Heart left ventricle (tissue), 16 donors: ENCODE measurements around the gene STAG3. TPM values are rescaled to one million over a fixed set of nuclear protein-coding genes. Genes with fewer than 3 reads are reported as not detected.
"Not testable (repeated sequence)": the region's sequence is repeated elsewhere in the genome, so short reads cannot be mapped to it uniquely, and the experiment has no call there.

Experiments
- ATAC-seq, 4 donors: fragments of 200-7000 bp; cut with Tn5 transposase; one replicate each; pipeline ENCODE4 v1.9.1; 2020 to 2022; ENCODE audit warnings: moderate library complexity in 4 of 4, mild to moderate bottlenecking in 3 of 4, moderate number of reproducible peaks in 1 of 4
- DNase-seq, 5 donors: peaks; one replicate each; pipeline ENCODE4 v3.0.0-alpha.2; 2020
- H3K27ac ChIP-seq, 12 donors: fragments of 200-600 bp; sonication (generic) in 4 of 12; one replicate each; pipeline versions ENCODE4 v1.5.0 to v1.8.0; 2016 to 2022; ENCODE audit warnings: mild to moderate bottlenecking in 2 of 12
- H3K27me3 ChIP-seq, 9 donors: fragments of 200-600 bp; sonication (generic) in 2 of 9; one replicate each; pipeline versions ENCODE4 v1.5.1 to v1.8.0; 2016 to 2022; ENCODE audit warnings: mild to moderate bottlenecking in 3 of 9
- H3K36me3 ChIP-seq, 9 donors: fragments of 200-600 bp; sonication (generic) in 2 of 9; one replicate each; pipeline versions ENCODE4 v1.5.0 to v1.8.0; 2018 to 2022; ENCODE audit warnings: mild to moderate bottlenecking in 2 of 9
- H3K4me1 ChIP-seq, 12 donors: fragments of 200-600 bp; sonication (generic) in 4 of 12; one replicate each; pipeline versions ENCODE4 v1.5.0 to v1.8.0; 2016 to 2022; ENCODE audit warnings: mild to moderate bottlenecking in 3 of 12
- H3K4me3 ChIP-seq, 12 donors: fragments of 200-600 bp; sonication (generic) in 4 of 12; one replicate each; pipeline versions ENCODE4 v1.5.0 to v1.8.0; 2017 to 2022; ENCODE audit warnings: mild to moderate bottlenecking in 9 of 12, moderate library complexity in 4 of 12
- H3K9me3 ChIP-seq, 12 donors: fragments of 200-600 bp; sonication (generic) in 4 of 12; one replicate each; pipeline versions ENCODE4 v1.5.0 to v1.8.0; 2016 to 2022; ENCODE audit warnings: mild to moderate bottlenecking in 1 of 12
- CTCF ChIP-seq, 12 donors: fragments of 200-600 bp; sonication (generic) in 4 of 12; IDR thresholded peaks; one replicate each; pipeline versions ENCODE4 v1.5.0 to v1.8.0; 2018 to 2022; ENCODE audit warnings: antibody characterized with exemption in 12 of 12, mild to moderate bottlenecking in 5 of 12
- POLR2A ChIP-seq, 2 donors: fragments of 450-650 bp; IDR thresholded peaks; one replicate each; pipeline ENCODE4 v1.6.1; 2017; ENCODE audit warnings: antibody characterized with exemption in 2 of 2, mild to moderate bottlenecking in 2 of 2, moderate library complexity in 2 of 2
- WGBS, 4 donors: extraction: QIAGEN DNeasy Blood & Tissue Kit in 2 of 4; methylation state at CpG; one replicate each; pipeline versions ENCODE4 v1.1.5 to v1.1.7; 2013 to 2018; 5-methylcytosine and 5-hydroxymethylcytosine counted together
- intact Hi-C, 10 donors: fragments of 100-400 bp; cut with DNase I; formaldehyde crosslinking; loops; one replicate each; pipeline versions ENCODE4 v1.11.1 to v1.14.2; 2022
- polyA plus RNA-seq, 2 donors: library from polyadenylated mRNA; stranded (reverse); fragments of 200-250 nt; gene quantifications; one replicate each; pipeline ENCODE4 v1.2.3, GENCODE V29; 2013
- total RNA-seq, 9 donors: library from RNA; depleted of rRNA in 2 of 9; stranded (reverse); fragments of >200 nt in 2 of 9; fragmentation: NEBNext Ultra II Directional in 3 of 9; extraction: Animal tissue kit (Norgen Biotek cat#: 25700) in 3 of 9; gene quantifications; one replicate each; pipeline versions ENCODE4 v1.1.0 to v1.2.4, GENCODE V29; 2016 to 2023
- donor health status: ischemic (EF 13 %, LVEDD 7.1; RV severe dilation, severe dysfunction).
- donor health status: healthy with polysubstance abuse.
- donor health status: DM: no; HTN: yes; CAD: no.
- donor health status: DM: no; HTN: no; CAD: no.
- donor health status: ischemic (EF 25% LVEDD 6.9; RV normal size, moderate dysfunction).
- donor health status: ischemic (EF 25% LVEDD 5.7; RV mildly dilated, moderate dysfunction).
- donor health status: healthy.
- donor health status: DM: yes; HTN: yes; CAD: no.
- donor health status: ischemic (EF 35%, LVEDD 5.7; RV mildly dilated, moderate dysfunction).
- donor health status: nonischemic (EF 11% LVEDD 7.7; RV severe dilation, severe dysfunction).
- donor health status: DM: yes; HTN: yes; CAD: no.
- donor health status: PGD.
- donor health status: ischemic (EF 29% LVEDD 5.4; RV normal size, mild dysfunction).
- donor health status: nonischemic (EF 23%, LVEDD 6.1; RV moderate dilation, normal function).

STAG3 gene
- total and polyA plus RNA-seq, 11 donors = 0.09 to 1.3 (median 0.58) TPM; not detected in 1

- DNase-seq = no peak
- Histone ChIP-seq H3K36me3 (no peaks in the 10 kb centered on the region), H3K27ac (no peak overlapping the region), H3K4me3 (no peak overlapping the region), H3K27me3 (peaks cover 0 to 7% (median 0%) of the 10 kb centered on the region in 9 donors), H3K9me3 (no peaks in the 10 kb centered on the region), H3K4me1 (peaks cover 0 to 11% (median 0%) of the 10 kb centered on the region in 12 donors)
- TF ChIP-seq POLR2A (IDR thresholded peaks at IDR 0.05) = no peak
- TF ChIP-seq CTCF (IDR thresholded peaks at IDR 0.05) = no peak
- intact Hi-C loops = loop anchor here in 3 of 10 donors (5.0 to 10.0 kb wide), 3 partner anchors 79 to 217 kb away; no protein-coding TSS in a partner anchor
- no peak for ATAC-seq
- WGBS, 4 donors = 78 to 88% (median 81%) methylated on average over 7 of the region's 7 CpGs
These were observed 33.6 kb downstream of the STAG3 start for GRCh38 chr7:100211342-100211780.

- Histone ChIP-seq H3K27me3 (peaks cover 0 to 7% (median 0%) of the 10 kb centered on the region in 9 donors), H3K9me3 (no peaks in the 10 kb centered on the region), H3K27ac (no peak overlapping the region), H3K4me1 (peaks cover 0 to 13% (median 0%) of the 10 kb centered on the region in 12 donors), H3K4me3 (no peak overlapping the region), H3K36me3 (no peaks in the 10 kb centered on the region)
- intact Hi-C loops = loop anchor here in 3 of 10 donors (5.0 to 10.0 kb wide), 3 partner anchors 80 to 218 kb away; no protein-coding TSS in a partner anchor
- WGBS, 4 donors = 86 to 93% (median 89%) methylated on average over 5 of the region's 5 CpGs
- ATAC-seq (no peak), DNase-seq (no peak)
- TF ChIP-seq CTCF (IDR thresholded peaks at IDR 0.05) = no peak
- no peak for TF ChIP-seq POLR2A (IDR thresholded peaks at IDR 0.05)
These were observed 35.0 kb downstream of the STAG3 start for GRCh38 chr7:100212631-100213286.

GRCh38 chr7:100213672-100214071 is 36.0 kb downstream of the STAG3 start:
- intact Hi-C loops = loop anchor here in 3 of 10 donors (5.0 to 10.0 kb wide), 3 partner anchors 81 to 219 kb away; no protein-coding TSS in a partner anchor
- Histone ChIP-seq H3K36me3 (no peaks in the 10 kb centered on the region), H3K4me1 (peaks cover 0 to 13% (median 0%) of the 10 kb centered on the region in 12 donors), H3K27ac (no peak overlapping the region), H3K27me3 (peaks cover 0 to 5% (median 0%) of the 10 kb centered on the region in 9 donors), H3K9me3 (no peaks in the 10 kb centered on the region), H3K4me3 (no peak overlapping the region)
- no peak for ATAC-seq
- TF ChIP-seq POLR2A (IDR thresholded peaks at IDR 0.05) (no peak), CTCF (IDR thresholded peaks at IDR 0.05) (no peak)
- DNase-seq = no peak
- WGBS, 4 donors = 64 to 73% (median 69%) methylated on average over 5 to 6 of the region's 6 CpGs

GRCh38 chr7:100214356-100214755 is 36.6 kb downstream of the STAG3 start:
- H3K4me3 ChIP-seq, DNase-seq, H3K9me3 ChIP-seq, H3K27ac ChIP-seq, H3K27me3 ChIP-seq, H3K36me3 ChIP-seq, ATAC-seq: not testable (repeated sequence)
- intact Hi-C loops = loop anchor here in 3 of 10 donors (5.0 to 10.0 kb wide), 3 partner anchors 82 to 220 kb away; no protein-coding TSS in a partner anchor
- H3K4me1 ChIP-seq = peaks cover 0 to 13% (median 0%) of the 10 kb centered on the region in 12 donors
- WGBS, 4 donors = 82 to 91% (median 88%) methylated on average over 5 of the region's 5 CpGs
